ENCODE results near the gene IL18R1. TPM values are rescaled to one million over a fixed set of nuclear protein-coding genes. Genes with fewer than 3 reads are reported as not detected.

IL18R1 gene
- total RNA-seq, 1 experiment from 2014 or later, result 0.08 TPM

DNA sequence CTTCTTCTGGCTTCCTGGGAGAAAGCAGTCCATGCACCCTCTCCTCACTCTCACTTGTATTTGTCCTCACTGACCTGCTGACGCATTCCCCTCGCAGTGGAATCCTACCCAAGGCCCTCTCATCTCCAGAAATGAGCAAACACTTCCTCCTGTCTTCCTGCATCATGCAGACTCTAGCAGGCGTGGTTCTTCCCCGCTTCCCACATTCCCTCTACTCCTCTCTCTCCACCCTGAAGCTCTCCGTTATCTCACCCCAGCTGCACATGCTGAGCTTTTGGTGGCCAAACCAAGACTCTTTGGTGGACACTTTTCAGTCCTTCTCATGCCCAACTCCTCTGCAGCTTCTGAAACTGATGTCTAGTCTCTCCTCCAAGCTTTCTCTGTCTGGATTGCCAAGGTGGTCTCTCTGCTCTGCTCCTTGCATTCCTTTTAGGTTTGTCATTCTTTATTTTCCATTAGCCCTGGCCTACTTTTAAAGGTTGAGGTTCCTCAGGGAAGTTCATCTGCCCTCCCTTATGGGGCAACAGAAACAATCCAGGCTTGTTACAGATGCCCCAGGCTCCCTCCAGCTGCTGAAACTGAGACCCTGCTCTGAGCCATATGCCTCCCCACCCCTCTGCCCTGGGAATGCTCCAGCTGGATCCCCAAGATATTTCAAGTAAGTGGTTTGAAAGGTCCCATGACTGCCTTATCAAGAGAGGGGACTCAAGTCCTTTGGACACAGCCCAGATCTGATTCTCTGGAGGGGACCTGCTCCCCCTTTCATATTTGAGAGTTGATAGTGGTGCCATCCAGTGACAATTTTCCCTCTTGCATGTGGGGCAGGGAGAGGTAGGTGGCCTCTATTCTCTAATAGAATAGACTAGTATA lies 66.5 kb downstream of the IL18R1 start:
- Histone ChIP-seq H3K9me3 (ENCODE audit: control insufficient read depth, insufficient read depth, low read depth, low read length) (no peaks in the 10 kb centered on the region), H3K4me1 (ENCODE audit: control insufficient read depth, insufficient read depth, low read length) (no peaks in the 10 kb centered on the region), H3K27ac (ENCODE audit: low read length) (no peak overlapping the region), H3K36me3 (ENCODE audit: control insufficient read depth, insufficient read depth, low read length) (no peaks in the 10 kb centered on the region), H3K27me3 (ENCODE audit: control insufficient read depth, insufficient read depth, low read length) (peaks cover 24% of the 10 kb centered on the region), H3K4me3 (ENCODE audit: low read depth in 2 of 2, low read length in 2 of 2) (no peak overlapping the region)
- POLR2A ChIA-PET, result no interaction called here
- in situ Hi-C loops (cut with HindIII; ENCODE audit: low pct_unique_long_range_greater_than_20kb, low sequenced_read_pairs) (no loop called here), intact Hi-C loops (cut with micrococcal nuclease; ENCODE audit: unreplicated experiment) (no loop called here)
- TF ChIP-seq TCF7L2 (IDR thresholded peaks at IDR 0.05; ENCODE audit: low read depth, low read length) (no peak), SIN3A (IDR thresholded peaks at IDR 0.05; ENCODE audit: borderline replicate concordance, insufficient read depth, low read depth, low read length) (no peak), POLR2AphosphoS5 (IDR thresholded peaks at IDR 0.05; ENCODE audit: low read depth, low read length) (no peak)
- TF ChIP-seq, protein P1, sequence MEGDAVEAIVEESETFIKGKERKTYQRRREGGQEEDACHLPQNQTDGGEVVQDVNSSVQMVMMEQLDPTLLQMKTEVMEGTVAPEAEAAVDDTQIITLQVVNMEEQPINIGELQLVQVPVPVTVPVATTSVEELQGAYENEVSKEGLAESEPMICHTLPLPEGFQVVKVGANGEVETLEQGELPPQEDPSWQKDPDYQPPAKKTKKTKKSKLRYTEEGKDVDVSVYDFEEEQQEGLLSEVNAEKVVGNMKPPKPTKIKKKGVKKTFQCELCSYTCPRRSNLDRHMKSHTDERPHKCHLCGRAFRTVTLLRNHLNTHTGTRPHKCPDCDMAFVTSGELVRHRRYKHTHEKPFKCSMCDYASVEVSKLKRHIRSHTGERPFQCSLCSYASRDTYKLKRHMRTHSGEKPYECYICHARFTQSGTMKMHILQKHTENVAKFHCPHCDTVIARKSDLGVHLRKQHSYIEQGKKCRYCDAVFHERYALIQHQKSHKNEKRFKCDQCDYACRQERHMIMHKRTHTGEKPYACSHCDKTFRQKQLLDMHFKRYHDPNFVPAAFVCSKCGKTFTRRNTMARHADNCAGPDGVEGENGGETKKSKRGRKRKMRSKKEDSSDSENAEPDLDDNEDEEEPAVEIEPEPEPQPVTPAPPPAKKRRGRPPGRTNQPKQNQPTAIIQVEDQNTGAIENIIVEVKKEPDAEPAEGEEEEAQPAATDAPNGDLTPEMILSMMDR (IDR thresholded peaks at IDR 0.05), result no peak
- TF ChIP-seq, protein P2, sequence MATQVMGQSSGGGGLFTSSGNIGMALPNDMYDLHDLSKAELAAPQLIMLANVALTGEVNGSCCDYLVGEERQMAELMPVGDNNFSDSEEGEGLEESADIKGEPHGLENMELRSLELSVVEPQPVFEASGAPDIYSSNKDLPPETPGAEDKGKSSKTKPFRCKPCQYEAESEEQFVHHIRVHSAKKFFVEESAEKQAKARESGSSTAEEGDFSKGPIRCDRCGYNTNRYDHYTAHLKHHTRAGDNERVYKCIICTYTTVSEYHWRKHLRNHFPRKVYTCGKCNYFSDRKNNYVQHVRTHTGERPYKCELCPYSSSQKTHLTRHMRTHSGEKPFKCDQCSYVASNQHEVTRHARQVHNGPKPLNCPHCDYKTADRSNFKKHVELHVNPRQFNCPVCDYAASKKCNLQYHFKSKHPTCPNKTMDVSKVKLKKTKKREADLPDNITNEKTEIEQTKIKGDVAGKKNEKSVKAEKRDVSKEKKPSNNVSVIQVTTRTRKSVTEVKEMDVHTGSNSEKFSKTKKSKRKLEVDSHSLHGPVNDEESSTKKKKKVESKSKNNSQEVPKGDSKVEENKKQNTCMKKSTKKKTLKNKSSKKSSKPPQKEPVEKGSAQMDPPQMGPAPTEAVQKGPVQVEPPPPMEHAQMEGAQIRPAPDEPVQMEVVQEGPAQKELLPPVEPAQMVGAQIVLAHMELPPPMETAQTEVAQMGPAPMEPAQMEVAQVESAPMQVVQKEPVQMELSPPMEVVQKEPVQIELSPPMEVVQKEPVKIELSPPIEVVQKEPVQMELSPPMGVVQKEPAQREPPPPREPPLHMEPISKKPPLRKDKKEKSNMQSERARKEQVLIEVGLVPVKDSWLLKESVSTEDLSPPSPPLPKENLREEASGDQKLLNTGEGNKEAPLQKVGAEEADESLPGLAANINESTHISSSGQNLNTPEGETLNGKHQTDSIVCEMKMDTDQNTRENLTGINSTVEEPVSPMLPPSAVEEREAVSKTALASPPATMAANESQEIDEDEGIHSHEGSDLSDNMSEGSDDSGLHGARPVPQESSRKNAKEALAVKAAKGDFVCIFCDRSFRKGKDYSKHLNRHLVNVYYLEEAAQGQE (IDR thresholded peaks at IDR 0.05; ENCODE audit: insufficient read depth in 1 of 2, low read depth in 2 of 2, low read length in 1 of 2), result no peak
- ATAC-seq, result no peak
- no TSS peak for BruUV-seq (replicated peaks)
- DNase-seq (ENCODE audit: low read depth, low spot score), result no peak
- CTCF ChIA-PET, result no interaction called here

- intact Hi-C loops (cut with micrococcal nuclease; ENCODE audit: unreplicated experiment) (no loop called here), in situ Hi-C loops (cut with HindIII; ENCODE audit: low pct_unique_long_range_greater_than_20kb, low sequenced_read_pairs) (no loop called here)
- no peak within 1 kb of the TSS for H3K27ac ChIP-seq (ENCODE audit: low read length)
- ChIA-PET POLR2A (no interaction called here), CTCF (no interaction called here)
- H3K4me3 ChIP-seq (ENCODE audit: low read depth in 2 of 2, low read length in 2 of 2), result no peak within 1 kb of the TSS
- no peaks in the 10 kb centered on the region for H3K9me3 ChIP-seq (ENCODE audit: control insufficient read depth, insufficient read depth, low read depth, low read length)
- TF ChIP-seq, protein P2 (IDR thresholded peaks at IDR 0.05; ENCODE audit: insufficient read depth in 1 of 2, low read depth in 2 of 2, low read length in 1 of 2), result no peak
- TF ChIP-seq POLR2AphosphoS5 (IDR thresholded peaks at IDR 0.05; ENCODE audit: low read depth, low read length) (no peak), SIN3A (IDR thresholded peaks at IDR 0.05; ENCODE audit: borderline replicate concordance, insufficient read depth, low read depth, low read length) (no peak), TCF7L2 (IDR thresholded peaks at IDR 0.05; ENCODE audit: low read depth, low read length) (no peak)
- TF ChIP-seq, protein P1 (IDR thresholded peaks at IDR 0.05), result no peak
- BruUV-seq (replicated peaks), result no TSS peak
- ATAC-seq, result no peak
- peaks cover 24% of the 10 kb centered on the region for H3K27me3 ChIP-seq (ENCODE audit: control insufficient read depth, insufficient read depth, low read length)
- DNase-seq (ENCODE audit: low read depth, low spot score), result no peak
- no peaks in the 10 kb centered on the region for H3K4me1 ChIP-seq (ENCODE audit: control insufficient read depth, insufficient read depth, low read length)
- no peaks in the 10 kb centered on the region for H3K36me3 ChIP-seq (ENCODE audit: control insufficient read depth, insufficient read depth, low read length)
Measured at GRCh38 chr2:102422910-102423309, 67.3 kb downstream of the IL18R1 start, which contains the start of gene IL18RAP. Gene IL18RAP (plus strand): TSS chr2:102423160. CDS start chr2:102423278, 118 bp downstream.
